GM23338 (cell line): ENCODE measurements around the gene MAPK11. TPM values are rescaled to one million over a fixed set of nuclear protein-coding genes. Genes with fewer than 3 reads are reported as not detected.

Experiments used
- ATAC-seq: fragments of 200-7000 bp; cut with Tn5 transposase; 3 replicates; pipeline ENCODE4 v1.9.1; 2020
- DNase-seq: peaks from one replicate; pipeline ENCODE4 v3.0.0-alpha.2; 2015; ENCODE audit warnings: low spot score
- H2AFZ ChIP-seq: fragments of 200-600 bp; sonication (generic); 2 replicates; pipeline ENCODE4 v1.8.0; 2016; ENCODE audit warnings: antibody characterized with exemption, mild to moderate bottlenecking, moderate library complexity
- H3F3A ChIP-seq: fragments of 200-600 bp; sonication (generic); replicated peaks from 2 replicates; pipeline ENCODE4 v1.8.0; 2017; ENCODE audit warnings: antibody characterized with exemption, mixed run types, low read depth
- H3K27ac ChIP-seq: fragments of 200-600 bp; sonication (generic); 2 replicates; pipeline ENCODE4 v1.6.1; 2016; ENCODE audit warnings: low read depth
- H3K27me3 ChIP-seq: fragments of 200-600 bp; sonication (generic); 2 replicates; pipeline ENCODE4 v1.8.0; 2016; ENCODE audit warnings: mild to moderate bottlenecking, mixed run types, moderate library complexity; ENCODE audit not compliant: insufficient read depth
- H3K36me3 ChIP-seq: fragments of 200-600 bp; sonication (generic); 2 replicates; pipeline ENCODE4 v1.8.0; 2016; ENCODE audit warnings: mild to moderate bottlenecking; ENCODE audit not compliant: insufficient read depth
- H3K4me1 ChIP-seq: fragments of 200-600 bp; sonication (generic); 2 replicates; pipeline ENCODE4 v1.8.0; 2016; ENCODE audit warnings: mild to moderate bottlenecking, moderate library complexity; ENCODE audit not compliant: insufficient read depth
- H3K4me2 ChIP-seq: fragments of 200-600 bp; sonication (generic); 2 replicates; pipeline ENCODE4 v1.7.1; 2017; ENCODE audit warnings: mixed run types
- H3K4me3 ChIP-seq: fragments of 200-600 bp; sonication (generic); 2 replicates; pipeline ENCODE4 v1.6.1; 2016; ENCODE audit warnings: mixed run types
- H3K79me2 ChIP-seq: fragments of 200-600 bp; sonication (generic); replicated peaks from 2 replicates; pipeline ENCODE4 v1.8.0; 2017; ENCODE audit warnings: mild to moderate bottlenecking; ENCODE audit not compliant: insufficient read depth
- H3K9me2 ChIP-seq: fragments of 200-600 bp; sonication (generic); 2 replicates; pipeline ENCODE4 v1.8.0; 2017; ENCODE audit not compliant: insufficient read depth
- H4K20me1 ChIP-seq: fragments of 200-600 bp; sonication (generic); replicated peaks from 2 replicates; pipeline ENCODE4 v1.8.0; 2017; ENCODE audit warnings: mild to moderate bottlenecking; ENCODE audit not compliant: insufficient read depth
- H3K27ac Mint-ChIP-seq: 2 replicates; pipeline ENCODE4 v1.8.0; 2020; ENCODE audit warnings: inconsistent platforms, mild to moderate bottlenecking, moderate library complexity, mixed read lengths
- H3K27me3 Mint-ChIP-seq: 3 replicates; pipeline ENCODE4 v1.8.0; 2022; ENCODE audit warnings: low read depth, mild to moderate bottlenecking, moderate library complexity, mixed read lengths, inconsistent platforms; ENCODE audit not compliant: insufficient read depth, poor library complexity
- H3K36me3 Mint-ChIP-seq: 3 replicates; pipeline ENCODE4 v1.8.0; 2021; ENCODE audit warnings: low read depth, mild to moderate bottlenecking, inconsistent platforms, moderate library complexity, mixed read lengths
- H3K4me1 Mint-ChIP-seq: 3 replicates; pipeline ENCODE4 v1.8.0; 2020; ENCODE audit warnings: mild to moderate bottlenecking, inconsistent platforms, mixed read lengths
- H3K4me3 Mint-ChIP-seq: 3 replicates; pipeline ENCODE4 v1.8.0; 2021; ENCODE audit warnings: moderate library complexity, mild to moderate bottlenecking, inconsistent platforms, mixed read lengths
- H3K9me3 Mint-ChIP-seq: 3 replicates; pipeline ENCODE4 v1.8.0; 2020; ENCODE audit warnings: moderate library complexity, mild to moderate bottlenecking, inconsistent platforms, mixed read lengths
- EZH2phosphoT487 ChIP-seq: fragments of 200-600 bp; sonication (generic); IDR thresholded peaks from one replicate; pipeline ENCODE4 v1.8.1; 2018; ENCODE audit warnings: antibody characterized with exemption; ENCODE audit not compliant: unreplicated experiment
- NANOG ChIP-seq: IDR thresholded peaks from 2 replicates; pipeline ENCODE4 v1.6.1; 2016; ENCODE audit warnings: antibody characterized with exemption, borderline replicate concordance
- STAT1 ChIP-seq: IDR thresholded peaks from one replicate; pipeline ENCODE4 v1.6.1; 2016; ENCODE audit warnings: antibody characterized with exemption; ENCODE audit not compliant: unreplicated experiment
- ZNF114 ChIP-seq: fragments of 250-450 bp; sonication (Bioruptor Pico); IDR thresholded peaks from 2 replicates; pipeline ENCODE4 v1.5.0; 2020; ENCODE audit warnings: mild to moderate bottlenecking, moderate library complexity
- ZNF331 ChIP-seq: fragments of 250-450 bp; sonication (Bioruptor Pico); IDR thresholded peaks from 2 replicates; pipeline ENCODE4 v1.5.0; 2020; ENCODE audit warnings: low read depth, mild to moderate bottlenecking, moderate library complexity
- polyA plus RNA-seq: library from polyadenylated mRNA; unstranded; fragments of >200 nt; fragmentation: Nextera tagmentation; extraction: Ambion mirVana; gene quantifications from 2 replicates; pipeline ENCODE4 v1.2.1, GENCODE V29; 2016
- total RNA-seq: library from RNA; depleted of rRNA; stranded (reverse); fragments of >200 nt; shearing (Covaris generic); gene quantifications from 2 replicates; pipeline ENCODE4 v1.2.3, GENCODE V29; 2014
- TF ChIP-seq, protein P1 (sequence below), 2 experiments: fragments of 200-600 bp in 1 of 2; sonication (generic) in 1 of 2; conservative IDR thresholded peaks; 2 replicates each; pipeline versions ENCODE4 v1.5.1 to v1.6.1; 2016 to 2017; ENCODE audit warnings: antibody characterized with exemption in 2 of 2, low read depth in 2 of 2, mild to moderate bottlenecking in 2 of 2, moderate library complexity in 1 of 2
- TF ChIP-seq, protein P2 (sequence below): IDR thresholded peaks from one replicate; pipeline ENCODE4 v1.6.1; 2018; ENCODE audit warnings: antibody characterized with exemption; ENCODE audit not compliant: unreplicated experiment

The MAPK11 gene
- total and polyA plus RNA-seq, 2 experiments from 2014 or later: 0.34 to 1.9 TPM

DNA sequence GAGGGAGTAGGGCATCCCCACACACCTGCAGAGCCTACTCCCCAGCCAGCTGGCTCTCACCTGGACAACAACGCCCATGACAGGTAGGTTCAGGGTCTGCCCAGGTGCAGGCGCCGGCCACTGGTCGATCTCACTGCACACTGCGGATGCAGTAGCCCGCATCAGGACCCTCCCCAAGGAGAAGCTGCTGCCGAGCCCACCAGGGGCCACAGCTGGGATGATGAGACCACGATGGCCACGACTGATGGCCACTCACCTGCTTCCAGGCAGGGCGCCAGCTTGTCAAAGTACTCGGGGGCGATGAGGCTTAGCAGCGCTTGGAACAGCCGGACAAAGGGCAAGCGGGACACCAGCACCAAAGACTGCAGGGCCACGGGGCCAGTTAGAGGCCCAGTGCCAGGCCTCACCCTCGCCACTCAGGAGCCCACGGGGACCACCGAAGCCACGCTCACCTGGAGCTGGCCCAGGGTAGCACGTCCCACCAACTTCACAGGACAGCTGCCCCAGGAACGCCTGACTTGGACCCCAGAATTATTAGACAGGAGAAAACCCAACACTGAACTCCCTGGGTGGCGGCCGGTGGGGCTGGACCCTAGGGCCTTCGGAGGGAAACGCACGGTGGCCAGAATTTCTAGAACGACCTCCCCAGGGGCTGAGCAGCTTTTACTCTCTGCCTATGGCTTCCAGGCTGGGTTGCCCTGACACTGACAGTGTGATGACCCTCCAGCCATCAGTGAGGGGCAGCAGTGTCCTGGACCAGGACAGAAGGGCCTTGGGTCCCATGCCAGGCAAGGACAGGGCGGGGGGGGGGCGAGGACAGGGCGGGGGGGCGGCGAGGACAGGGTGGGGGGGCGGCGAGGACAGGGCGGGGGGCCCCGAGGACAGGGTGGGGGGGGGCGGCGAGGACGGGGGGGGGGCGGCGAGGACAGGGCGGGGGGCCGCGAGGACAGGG is 46.2 kb upstream of the MAPK11 start:
- Mint-ChIP-seq H3K9me3 (no peaks in the 10 kb centered on the region), H3K36me3 (no peaks in the 10 kb centered on the region; the same call in 2 of the 3 replicates), H3K27ac (no peak overlapping the region), H3K27me3 (peaks cover 9% of the 10 kb centered on the region), H3K4me3 (no peak overlapping the region), H3K4me1 (peaks cover 6% of the 10 kb centered on the region)
- H3K27ac ChIP-seq: no peak overlapping the region
- DNase-seq (no peak), ATAC-seq (no peak)
- TF ChIP-seq, protein P1, sequence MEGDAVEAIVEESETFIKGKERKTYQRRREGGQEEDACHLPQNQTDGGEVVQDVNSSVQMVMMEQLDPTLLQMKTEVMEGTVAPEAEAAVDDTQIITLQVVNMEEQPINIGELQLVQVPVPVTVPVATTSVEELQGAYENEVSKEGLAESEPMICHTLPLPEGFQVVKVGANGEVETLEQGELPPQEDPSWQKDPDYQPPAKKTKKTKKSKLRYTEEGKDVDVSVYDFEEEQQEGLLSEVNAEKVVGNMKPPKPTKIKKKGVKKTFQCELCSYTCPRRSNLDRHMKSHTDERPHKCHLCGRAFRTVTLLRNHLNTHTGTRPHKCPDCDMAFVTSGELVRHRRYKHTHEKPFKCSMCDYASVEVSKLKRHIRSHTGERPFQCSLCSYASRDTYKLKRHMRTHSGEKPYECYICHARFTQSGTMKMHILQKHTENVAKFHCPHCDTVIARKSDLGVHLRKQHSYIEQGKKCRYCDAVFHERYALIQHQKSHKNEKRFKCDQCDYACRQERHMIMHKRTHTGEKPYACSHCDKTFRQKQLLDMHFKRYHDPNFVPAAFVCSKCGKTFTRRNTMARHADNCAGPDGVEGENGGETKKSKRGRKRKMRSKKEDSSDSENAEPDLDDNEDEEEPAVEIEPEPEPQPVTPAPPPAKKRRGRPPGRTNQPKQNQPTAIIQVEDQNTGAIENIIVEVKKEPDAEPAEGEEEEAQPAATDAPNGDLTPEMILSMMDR (conservative IDR thresholded peaks at IDR 0.05; ENCODE audit: low read depth in 2 of 2): no peak
- TF ChIP-seq ZNF331 (CRISPR knock-in tag): no peak
- TF ChIP-seq STAT1: no peak
- TF ChIP-seq EZH2phosphoT487: no peak
- TF ChIP-seq ZNF114 (CRISPR knock-in tag): no peak
- TF ChIP-seq NANOG: no peak
- TF ChIP-seq, protein P2, sequence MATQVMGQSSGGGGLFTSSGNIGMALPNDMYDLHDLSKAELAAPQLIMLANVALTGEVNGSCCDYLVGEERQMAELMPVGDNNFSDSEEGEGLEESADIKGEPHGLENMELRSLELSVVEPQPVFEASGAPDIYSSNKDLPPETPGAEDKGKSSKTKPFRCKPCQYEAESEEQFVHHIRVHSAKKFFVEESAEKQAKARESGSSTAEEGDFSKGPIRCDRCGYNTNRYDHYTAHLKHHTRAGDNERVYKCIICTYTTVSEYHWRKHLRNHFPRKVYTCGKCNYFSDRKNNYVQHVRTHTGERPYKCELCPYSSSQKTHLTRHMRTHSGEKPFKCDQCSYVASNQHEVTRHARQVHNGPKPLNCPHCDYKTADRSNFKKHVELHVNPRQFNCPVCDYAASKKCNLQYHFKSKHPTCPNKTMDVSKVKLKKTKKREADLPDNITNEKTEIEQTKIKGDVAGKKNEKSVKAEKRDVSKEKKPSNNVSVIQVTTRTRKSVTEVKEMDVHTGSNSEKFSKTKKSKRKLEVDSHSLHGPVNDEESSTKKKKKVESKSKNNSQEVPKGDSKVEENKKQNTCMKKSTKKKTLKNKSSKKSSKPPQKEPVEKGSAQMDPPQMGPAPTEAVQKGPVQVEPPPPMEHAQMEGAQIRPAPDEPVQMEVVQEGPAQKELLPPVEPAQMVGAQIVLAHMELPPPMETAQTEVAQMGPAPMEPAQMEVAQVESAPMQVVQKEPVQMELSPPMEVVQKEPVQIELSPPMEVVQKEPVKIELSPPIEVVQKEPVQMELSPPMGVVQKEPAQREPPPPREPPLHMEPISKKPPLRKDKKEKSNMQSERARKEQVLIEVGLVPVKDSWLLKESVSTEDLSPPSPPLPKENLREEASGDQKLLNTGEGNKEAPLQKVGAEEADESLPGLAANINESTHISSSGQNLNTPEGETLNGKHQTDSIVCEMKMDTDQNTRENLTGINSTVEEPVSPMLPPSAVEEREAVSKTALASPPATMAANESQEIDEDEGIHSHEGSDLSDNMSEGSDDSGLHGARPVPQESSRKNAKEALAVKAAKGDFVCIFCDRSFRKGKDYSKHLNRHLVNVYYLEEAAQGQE: no peak
- no peak overlapping the region for H2AFZ ChIP-seq
- no peaks in the 10 kb centered on the region for H3K79me2 ChIP-seq
- no peaks in the 10 kb centered on the region for H3K9me2 ChIP-seq
- no peak overlapping the region for H3K4me2 ChIP-seq
- H3K4me1 ChIP-seq: no peaks in the 10 kb centered on the region
- H3K27me3 ChIP-seq: no peaks in the 10 kb centered on the region
- H4K20me1 ChIP-seq: no peaks in the 10 kb centered on the region
- H3K4me3 ChIP-seq: no peak overlapping the region
- no peaks in the 10 kb centered on the region for H3F3A ChIP-seq
- no peaks in the 10 kb centered on the region for H3K36me3 ChIP-seq
